Body of pancreas (tissue), 4 donors: ENCODE results near the gene POLR3C.

ENCODE experiments used
- POLR2A ChIP-seq, 3 donors: fragments of 450-650 bp; IDR thresholded peaks; one replicate each; pipeline ENCODE4 v1.6.1; 2016; ENCODE audit warnings: antibody characterized with exemption in 3 of 3, mild to moderate bottlenecking in 2 of 3
- TF ChIP-seq, protein P1 (sequence below), 7 experiments: fragments of 450-650 bp in 4 of 7; fragments of 200-600 bp in 3 of 7; sonication (generic) in 3 of 7; IDR thresholded peaks; one replicate each; pipeline ENCODE4 v1.5.1; 2016 to 2019; ENCODE audit warnings: antibody characterized with exemption in 7 of 7

- TF ChIP-seq, protein P1, sequence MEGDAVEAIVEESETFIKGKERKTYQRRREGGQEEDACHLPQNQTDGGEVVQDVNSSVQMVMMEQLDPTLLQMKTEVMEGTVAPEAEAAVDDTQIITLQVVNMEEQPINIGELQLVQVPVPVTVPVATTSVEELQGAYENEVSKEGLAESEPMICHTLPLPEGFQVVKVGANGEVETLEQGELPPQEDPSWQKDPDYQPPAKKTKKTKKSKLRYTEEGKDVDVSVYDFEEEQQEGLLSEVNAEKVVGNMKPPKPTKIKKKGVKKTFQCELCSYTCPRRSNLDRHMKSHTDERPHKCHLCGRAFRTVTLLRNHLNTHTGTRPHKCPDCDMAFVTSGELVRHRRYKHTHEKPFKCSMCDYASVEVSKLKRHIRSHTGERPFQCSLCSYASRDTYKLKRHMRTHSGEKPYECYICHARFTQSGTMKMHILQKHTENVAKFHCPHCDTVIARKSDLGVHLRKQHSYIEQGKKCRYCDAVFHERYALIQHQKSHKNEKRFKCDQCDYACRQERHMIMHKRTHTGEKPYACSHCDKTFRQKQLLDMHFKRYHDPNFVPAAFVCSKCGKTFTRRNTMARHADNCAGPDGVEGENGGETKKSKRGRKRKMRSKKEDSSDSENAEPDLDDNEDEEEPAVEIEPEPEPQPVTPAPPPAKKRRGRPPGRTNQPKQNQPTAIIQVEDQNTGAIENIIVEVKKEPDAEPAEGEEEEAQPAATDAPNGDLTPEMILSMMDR (IDR thresholded peaks at IDR 0.05), result no peak
- no peak for TF ChIP-seq POLR2A (IDR thresholded peaks at IDR 0.05)
Measured at GRCh38 chr1:145858238-145858900, 34.4 kb downstream of the POLR3C start.
